Right lobe of liver (tissue), 4 donors: ENCODE data around the gene POMT1.

Experiments
- CTCF ChIP-seq, 4 donors: fragments of 200-600 bp in 3 of 4; fragments of 450-650 bp in 1 of 4; IDR thresholded peaks; one replicate each; pipeline versions ENCODE4 v1.5.1 to v1.8.0; 2016 to 2022; ENCODE audit warnings: antibody characterized with exemption in 4 of 4, mild to moderate bottlenecking in 2 of 4
- POLR2A ChIP-seq: fragments of 450-650 bp; IDR thresholded peaks from one replicate; pipeline ENCODE4 v1.6.1; 2017; ENCODE audit warnings: antibody characterized with exemption, mild to moderate bottlenecking
- donor health status: DM: no; HTN: no; CAD: no.
- donor health status: DM: no; HTN: no; CAD: no.
- donor health status: DM: no; HTN: yes; CAD: no.

GRCh38 chr9:131562032-131562959, 59.6 kb downstream of the POMT1 start:
- no peak for TF ChIP-seq POLR2A
- TF ChIP-seq CTCF (IDR thresholded peaks at IDR 0.05) = no peak
